ENCODE data around the gene KISS1R.

KISS1R gene

GRCh38 chr19:940591-941291, 23.6 kb downstream of the KISS1R start:
- peak; percentile 65 for DNase-seq

GRCh38 chr19:941292-942132, 24.4 kb downstream of the KISS1R start:
- no peak for DNase-seq

- no peak for DNase-seq
These were observed 25.1 kb downstream of the KISS1R start for GRCh38 chr19:942133-942645.

GRCh38 chr19:943551-944170, 26.5 kb downstream of the KISS1R start:
- no peak for DNase-seq

GRCh38 chr19:944171-944567, 27.0 kb downstream of the KISS1R start:
- DNase-seq = no peak

GRCh38 chr19:944663-945241, 27.6 kb downstream of the KISS1R start:
- DNase-seq = no peak

GRCh38 chr19:945401-946252, 28.5 kb downstream of the KISS1R start:
- no peak for DNase-seq

- DNase-seq = no peak
These were observed 30.1 kb downstream of the KISS1R start for GRCh38 chr19:947090-947706.

- DNase-seq = no peak
These were observed 30.8 kb downstream of the KISS1R start for GRCh38 chr19:947707-948539.

- DNase-seq = no peak
These were observed 31.8 kb downstream of the KISS1R start for GRCh38 chr19:948842-949496.

GRCh38 chr19:950352-951066, 33.4 kb downstream of the KISS1R start:
- DNase-seq = no peak

GRCh38 chr19:952049-952679, 35.0 kb downstream of the KISS1R start:
- no peak for DNase-seq

- DNase-seq = no peak
These were observed 35.7 kb downstream of the KISS1R start for GRCh38 chr19:952680-953444.

GRCh38 chr19:953445-954271, 36.5 kb downstream of the KISS1R start:
- DNase-seq = no peak

- no peak for DNase-seq
These were observed 37.1 kb downstream of the KISS1R start for GRCh38 chr19:954272-954671.

- no peak for DNase-seq
These were observed 37.8 kb downstream of the KISS1R start for GRCh38 chr19:954672-955494.
